ENCODE data around the gene CLPSL2.

The CLPSL2 gene

DNA sequence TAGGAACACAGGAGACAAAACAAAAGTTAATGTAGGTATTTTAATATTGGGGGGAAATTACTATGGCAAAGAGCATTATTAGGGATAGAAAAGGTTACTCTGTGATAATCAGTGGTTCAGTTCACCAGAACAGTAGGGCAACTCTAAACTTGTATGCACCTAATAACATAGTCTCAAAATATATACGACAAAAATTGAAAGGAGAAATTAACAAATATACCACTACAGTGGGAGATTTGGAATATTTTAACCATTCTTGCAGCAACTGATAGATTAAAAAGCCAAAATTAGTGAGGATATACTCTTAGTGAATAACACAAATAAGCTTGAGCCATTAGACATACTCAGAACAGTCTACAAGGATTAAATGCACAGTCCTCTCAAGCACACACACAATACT lies 28.5 kb upstream of the CLPSL2 start:
- no peak for DNase-seq

DNA sequence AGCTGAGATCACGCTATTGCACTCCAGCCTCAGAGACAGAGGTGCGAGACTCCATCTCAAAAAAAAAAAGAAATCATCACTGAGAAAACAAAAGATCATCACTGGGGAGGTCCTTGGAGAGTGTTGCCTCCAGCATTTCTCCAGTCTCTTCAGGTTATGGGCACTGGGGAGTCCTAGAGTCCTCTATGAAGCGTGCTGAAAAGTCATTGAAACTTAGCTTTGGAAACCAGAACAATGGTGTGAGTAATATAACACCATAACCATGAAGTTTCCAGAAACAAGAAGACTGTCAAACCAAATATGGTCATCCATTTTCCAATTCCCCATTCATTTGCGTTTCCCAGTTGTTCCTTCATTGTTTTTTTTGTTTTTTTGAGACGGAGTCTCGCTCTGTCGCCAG lies 25.8 kb upstream of the CLPSL2 start:
- no peak for DNase-seq

DNA sequence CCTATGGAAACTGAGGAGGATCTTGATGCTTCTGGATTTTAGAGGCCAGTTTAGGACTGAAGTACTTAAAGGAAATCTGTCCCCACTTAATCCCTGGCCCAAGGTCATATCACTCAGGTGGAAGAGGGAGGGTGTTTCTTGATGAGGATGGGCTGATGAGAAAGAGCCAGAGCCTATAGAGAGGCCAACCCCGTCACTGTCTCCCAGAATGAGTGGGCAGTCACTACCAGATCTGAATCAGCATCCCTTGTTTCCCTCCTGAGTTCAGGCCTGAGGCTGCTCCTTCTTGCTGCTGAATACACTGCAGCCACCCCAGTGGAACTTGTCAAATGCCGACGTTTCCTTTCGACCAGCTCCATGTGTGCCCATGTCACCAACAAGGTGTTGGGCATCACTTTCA lies 24.8 kb upstream of the CLPSL2 start:
- no peak for DNase-seq

DNA sequence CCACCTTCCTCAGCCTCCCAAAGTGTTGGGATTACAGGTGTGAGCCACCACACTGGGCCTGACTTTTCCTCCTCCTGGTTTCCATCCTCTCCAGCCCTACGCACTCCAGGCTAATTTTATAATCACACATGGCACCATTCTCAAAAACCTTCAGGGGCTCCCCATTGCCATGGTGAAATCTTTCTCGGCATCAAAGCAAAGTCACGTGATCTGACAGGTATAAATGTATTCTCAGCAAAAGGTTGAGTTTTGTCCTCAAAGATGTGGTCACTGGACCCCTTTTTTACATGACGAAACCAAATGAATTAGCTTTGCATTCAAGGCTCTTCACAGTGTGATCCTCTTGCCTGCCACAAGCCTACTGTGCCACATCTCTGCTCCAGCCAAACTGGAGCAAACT lies 24.1 kb upstream of the CLPSL2 start:
- DNase-seq: no peak

DNA sequence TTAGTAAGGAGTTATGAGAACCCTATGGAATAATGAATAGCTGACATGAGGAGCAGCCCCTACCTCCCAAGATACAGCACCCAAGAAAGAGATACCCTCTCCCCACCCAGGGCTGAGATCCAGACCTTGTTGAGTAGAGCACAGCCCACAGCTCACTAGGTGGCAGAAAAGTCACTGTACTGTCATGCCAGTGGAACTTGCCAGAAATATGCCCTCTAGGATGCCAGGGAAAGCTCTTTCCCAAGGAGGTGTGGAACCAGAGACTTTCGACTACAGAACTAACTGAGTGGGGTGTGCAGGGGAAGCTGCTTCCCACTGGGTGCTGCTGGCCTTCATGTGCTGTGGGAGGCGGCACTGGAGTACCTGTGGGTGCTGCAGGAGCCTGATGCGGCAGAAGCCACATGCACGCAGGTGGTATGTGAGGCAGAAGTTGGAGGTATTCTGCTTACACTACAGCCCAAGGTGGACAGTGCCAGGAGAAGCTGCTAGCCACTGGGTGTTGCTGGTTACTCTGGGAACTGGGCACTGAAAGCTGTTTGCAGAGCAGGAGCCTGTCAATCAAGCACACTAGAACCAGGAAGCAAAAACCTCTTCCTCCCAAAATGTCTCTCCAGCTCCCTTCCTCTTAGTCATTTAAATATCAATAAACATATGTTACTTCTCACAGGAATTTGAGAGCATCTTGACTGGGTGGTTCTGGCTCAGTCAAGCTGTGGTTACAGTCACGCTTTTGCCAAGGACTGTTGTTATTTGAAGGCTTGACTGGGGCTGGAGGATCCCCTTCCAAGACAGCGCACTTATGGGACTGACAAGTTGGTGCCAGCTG lies 21.7 kb upstream of the CLPSL2 start:
- no peak for DNase-seq

DNA sequence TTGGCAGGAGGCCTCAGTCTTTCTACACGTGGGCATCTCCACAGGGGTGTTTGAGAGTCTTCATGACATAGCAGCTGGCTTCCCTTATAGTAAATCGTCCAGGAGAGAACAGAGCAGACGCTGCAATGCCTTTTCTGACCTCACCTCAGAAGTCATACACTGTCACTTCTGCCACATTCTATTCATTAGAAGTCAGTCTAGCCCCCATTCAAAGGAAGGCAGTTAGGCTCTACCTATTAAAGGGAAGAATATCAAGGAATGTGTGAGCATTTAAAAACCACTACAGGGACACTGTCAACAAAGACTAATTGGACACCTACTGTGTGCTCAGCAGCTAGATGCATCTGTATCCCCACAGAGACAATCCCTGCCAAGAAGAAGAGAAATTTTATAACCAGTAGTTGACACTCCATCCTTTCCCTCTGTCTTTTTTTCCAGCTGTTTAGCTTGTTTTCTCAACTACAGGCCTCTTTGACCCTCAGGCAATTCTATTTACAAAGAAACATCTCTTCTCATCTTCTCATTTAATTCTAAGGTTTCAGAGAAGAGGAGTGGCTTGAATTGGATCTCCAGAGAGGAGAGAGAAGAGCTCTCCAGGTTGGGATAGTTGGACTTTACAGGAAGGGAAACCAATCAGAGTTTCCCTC lies 21.0 kb upstream of the CLPSL2 start:
- no peak for DNase-seq

DNA sequence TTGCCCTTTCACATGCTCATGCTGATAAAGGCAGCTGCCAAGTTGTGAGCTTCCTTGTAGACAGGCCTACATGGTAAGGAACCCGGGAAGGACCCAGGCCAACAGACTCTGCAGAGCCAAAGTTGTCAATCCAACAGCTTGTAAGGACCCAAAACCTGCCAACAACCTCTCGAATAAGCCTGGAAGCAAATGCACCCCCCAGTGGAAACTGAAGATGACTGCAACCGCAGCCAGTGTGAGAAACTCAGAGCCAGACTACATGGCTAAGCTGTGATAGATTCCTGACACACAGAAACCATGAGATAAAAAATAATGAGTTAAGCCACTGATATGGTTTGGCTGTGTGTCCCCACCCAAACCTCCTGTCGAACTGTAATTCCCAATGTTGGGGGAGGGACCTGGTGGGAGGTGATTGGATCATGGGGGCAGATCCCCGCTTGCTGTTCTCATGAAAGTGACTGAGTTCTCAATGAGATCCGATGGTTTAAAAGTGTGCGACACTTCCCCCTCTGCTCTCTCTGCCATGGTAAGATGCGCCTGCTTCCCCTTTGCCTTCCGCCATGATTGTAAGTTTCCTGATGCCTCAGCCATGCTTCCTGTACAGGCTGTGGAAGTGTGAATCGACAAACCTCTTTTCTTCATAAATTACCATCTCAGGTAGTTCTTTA lies 18.8 kb upstream of the CLPSL2 start:
- peak; percentile 14 for DNase-seq

DNA sequence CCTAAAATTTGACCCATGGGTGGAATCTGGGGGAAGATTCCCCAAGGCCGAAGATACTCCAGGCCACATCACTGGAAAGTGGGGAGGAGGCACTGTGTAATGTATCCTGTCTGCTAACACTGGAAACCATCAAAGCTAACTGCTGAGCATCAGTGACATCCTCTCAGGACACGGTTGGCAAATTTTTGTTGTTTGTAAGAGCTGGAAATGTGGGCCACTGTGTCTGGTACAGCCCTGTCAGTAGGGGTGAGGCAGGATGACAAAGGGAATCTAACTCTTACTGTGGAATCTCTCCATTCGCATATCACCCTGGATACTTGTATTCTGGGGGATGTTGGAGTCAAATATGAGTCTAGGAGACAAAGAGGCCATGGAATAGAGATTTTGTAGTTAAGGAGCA lies 17.0 kb upstream of the CLPSL2 start:
- no peak for DNase-seq

DNA sequence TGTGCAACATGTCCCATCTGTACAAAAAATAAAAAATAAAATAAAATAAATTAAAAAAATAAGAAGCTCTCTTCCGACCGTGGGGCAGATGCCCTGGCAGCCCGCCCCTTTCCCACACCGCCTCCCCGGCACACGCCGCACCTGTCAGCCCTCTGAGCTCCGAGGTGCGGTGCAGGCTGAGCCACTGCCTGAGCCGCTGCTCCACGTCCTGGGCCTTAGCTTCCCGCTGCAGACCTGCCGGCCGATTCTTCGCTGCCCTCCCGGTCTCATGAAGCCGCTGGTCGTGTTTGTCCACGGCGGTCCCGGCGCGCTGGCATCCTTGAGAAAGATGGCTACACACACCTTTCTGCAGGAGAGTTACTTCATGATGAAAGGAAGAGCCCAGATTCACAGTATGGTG lies 10.7 kb upstream of the CLPSL2 start:
- no peak for DNase-seq

DNA sequence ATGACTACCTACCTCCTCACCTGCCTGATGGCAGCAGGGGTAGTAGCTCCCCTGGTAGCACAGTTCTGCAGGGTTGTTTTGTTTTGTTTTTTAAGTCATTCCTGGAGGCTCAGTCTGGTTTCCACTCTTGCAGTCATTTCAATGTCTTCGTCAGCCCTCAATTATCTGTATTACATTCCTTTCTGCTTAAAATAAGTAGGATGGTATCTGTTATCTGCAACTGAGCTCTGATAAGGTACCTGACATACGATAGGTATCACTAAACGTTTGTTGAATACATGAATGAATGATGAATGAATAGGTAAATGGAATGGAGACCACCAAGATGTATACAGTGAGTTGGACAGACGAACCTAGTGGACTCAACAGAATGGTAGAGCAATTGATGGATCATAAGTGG lies 7.2 kb upstream of the CLPSL2 start:
- DNase-seq: no peak

DNA sequence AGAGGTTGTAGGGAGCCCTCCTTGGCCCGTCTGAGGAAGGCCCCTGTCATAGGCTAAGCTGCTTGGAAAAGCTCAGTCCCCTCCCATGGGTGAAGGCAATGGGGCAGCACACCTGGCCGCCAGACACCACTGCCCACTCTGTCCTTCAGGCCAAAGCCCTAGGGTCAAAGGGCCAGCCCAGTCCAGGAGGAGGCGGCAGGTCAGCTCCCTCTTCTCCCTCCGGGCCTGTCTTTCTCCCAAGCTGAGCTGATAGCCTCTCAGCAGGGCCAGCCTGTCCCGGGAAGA lies 5.1 kb upstream of the CLPSL2 start:
- DNase-seq: no peak

DNA sequence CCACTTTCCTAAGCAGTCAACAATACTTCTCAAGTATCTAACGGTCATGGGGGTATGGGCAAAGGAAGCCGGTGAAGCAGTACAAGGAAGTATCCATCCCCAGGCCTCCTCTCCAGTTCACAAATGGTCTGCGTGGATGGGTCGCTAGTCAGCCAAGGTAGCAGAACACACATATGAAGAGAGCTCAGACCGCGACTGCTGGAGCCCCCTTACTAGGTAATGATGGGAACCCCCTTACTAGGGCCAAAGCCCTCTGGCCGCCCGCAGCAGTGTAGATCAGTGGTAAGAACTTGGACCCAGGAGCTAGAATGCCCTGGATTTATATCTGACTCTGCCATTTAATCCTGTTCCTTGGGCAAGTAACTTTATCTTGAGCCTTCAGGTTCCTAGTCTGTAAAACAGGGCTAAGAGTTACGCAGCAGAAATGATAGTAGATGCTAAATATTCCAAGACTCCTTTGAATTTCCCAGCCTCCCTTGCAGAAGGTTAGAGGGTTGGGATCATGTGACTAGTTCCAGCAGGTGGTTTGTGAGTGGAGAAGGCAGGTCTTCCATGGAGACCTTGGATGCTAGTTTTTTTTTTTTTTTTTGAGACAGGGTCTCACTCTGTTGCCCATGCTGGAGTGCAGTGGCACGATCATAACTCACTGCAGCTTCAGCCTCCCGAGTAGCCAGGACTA lies 2.1 kb upstream of the CLPSL2 start:
- DNase-seq: no peak

DNA sequence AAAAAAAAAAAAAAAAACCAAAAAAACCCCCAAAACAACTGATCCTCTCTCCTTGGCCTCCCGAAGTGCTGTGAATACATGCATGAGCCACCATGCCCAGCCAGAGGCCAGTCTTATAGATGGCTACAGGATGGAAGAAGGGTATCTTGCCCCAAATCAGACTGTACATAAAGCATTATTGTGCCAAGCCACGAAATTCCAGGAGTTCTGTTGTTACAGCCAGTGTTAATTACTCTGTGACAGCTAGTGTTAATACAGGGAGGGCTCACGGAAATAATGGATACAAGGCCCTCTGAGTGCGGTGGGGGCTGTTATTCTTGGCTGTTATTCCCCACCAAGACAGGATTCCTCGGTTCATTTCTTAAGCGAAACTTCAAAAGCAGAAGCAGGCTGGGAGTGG lies 1.4 kb upstream of the CLPSL2 start:
- no peak for DNase-seq

DNA sequence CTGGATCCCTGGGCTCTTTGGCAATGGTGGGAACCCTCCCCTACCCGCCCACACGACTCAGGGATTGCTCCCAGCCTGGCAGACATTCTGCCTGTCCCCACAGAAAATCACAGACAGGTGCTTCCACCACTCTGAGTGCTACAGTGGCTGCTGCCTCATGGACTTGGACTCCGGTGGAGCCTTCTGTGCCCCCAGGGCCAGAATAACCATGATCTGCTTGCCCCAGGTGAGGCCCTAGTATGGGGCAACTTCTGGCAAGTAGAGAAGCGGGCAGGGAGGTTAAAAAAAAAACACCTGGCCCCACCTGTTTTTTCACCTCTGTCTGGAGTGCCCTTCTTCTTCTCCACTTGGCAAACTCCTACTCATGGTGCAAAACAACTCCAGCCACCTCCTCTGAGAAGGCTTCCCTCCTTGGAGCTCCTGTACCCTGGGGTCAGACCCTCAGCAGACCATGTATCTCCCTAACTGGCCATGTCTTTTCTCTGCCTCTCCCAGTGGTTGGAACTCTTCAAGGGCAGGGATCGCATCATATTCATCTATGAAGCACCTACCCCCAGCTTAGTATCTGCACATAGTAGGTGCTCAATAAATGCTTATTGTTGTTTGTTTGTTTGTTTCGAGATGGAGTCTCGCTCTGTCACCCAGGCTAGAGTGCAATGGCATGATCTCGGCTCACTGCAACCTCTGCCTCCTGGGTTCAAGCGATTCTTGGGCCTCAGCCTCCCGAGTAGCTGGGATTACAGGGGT lies 1.1 kb downstream of the CLPSL2 start:
- DNase-seq: no peak

DNA sequence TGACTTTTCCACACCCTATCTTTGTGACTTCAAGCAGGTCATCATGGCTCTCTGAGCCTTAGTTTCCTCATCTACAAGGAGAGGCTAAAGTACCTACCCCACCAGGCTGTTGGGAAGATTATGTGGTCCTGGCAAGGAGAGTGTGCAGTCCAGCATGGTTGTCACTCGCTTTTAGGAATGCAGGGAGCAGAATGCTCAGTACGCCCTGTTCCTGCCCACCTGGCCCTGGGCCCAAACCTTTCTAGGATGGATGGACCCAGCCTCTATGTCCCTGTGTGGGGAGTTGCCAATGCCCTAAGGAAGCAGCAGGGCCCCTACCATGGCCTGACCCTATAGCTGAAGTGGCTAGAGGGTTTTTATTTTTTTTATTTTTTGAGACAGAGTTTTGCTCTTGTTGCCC lies 2.0 kb downstream of the CLPSL2 start:
- DNase-seq: no peak

DNA sequence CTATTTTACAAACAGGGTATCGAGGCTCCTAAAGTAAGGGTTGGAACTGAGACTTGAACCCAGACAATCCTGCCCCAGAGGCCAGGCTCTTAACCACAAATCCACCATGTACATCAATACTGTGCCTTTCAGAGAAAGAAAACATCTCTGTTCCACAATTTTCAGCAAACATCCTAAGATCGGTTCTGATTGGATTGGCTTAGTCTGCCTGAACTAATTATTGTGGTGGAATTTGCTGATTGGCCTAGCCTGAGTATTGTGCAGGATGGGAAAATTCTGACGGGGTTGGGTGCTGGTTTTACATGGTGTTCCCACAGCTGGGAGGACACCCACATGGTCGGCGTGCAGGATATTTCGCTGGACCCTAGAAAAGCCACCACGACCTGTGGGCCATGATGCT lies 4.3 kb downstream of the CLPSL2 start, which contains the start of gene CLPSL1:
CLPSL1 (plus strand) TSS at position 301 of the 400 bp plus-strand sequence; CDS start at position 393, 92 bp downstream.
- no peak for DNase-seq

DNA sequence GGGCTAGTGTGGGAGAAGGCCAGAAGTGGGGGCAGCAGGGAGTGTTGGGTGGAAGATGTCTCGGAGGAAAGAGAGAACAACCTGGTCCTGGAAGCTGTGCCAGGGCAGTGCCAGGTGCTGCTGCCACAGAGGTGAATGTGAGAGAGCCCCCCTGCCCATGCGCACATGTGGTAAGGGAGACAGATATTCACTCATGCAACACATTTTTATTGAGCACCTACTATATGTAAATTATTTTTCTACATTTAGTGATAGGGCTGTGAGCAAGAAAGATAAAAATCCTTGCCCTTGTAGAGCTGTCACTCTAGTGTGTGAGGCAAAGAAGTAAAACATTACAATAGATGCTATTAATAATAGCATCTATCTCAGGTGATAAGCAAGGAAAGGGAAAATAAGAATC lies 4.9 kb downstream of the CLPSL2 start:
- no peak for DNase-seq

DNA sequence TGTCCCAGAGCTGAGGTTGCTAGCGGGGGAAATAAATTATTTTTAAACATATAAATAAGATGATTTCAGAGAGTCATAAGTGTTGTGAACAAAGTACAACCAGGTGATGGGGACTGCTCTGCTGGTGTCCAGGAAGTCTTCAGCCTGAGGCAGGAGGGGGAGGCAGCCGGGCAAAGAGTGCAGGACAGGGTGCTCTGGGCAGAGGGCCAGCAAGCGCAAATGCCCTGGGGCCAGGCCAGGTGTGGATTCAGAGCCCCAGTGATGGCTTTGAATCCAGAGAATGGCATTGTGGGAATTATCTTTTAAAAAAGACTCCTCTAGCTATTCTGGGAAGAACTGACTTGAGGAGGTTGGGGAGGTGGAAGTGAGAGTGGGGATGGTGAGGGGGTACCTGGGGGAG lies 6.0 kb downstream of the CLPSL2 start:
- no peak for DNase-seq

DNA sequence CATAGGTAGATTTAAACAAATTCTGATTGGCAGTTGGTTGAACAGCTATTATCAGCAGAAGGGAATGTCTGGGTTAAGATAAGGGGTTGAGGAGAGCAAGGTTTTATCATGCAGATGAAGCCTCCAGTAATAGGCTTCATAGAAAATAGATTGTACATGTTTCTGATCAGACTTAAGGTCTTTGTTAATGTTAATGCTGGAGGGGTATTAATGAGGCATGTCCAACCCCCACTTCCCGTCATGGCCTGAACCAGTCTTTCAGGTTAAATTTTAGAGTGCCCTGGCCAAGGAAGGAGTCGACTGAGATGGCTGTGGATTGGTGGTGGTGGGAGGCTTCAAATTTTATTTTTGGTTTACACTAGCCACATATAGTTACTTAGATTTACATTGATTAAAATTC lies 7.8 kb downstream of the CLPSL2 start:
- no peak for DNase-seq

DNA sequence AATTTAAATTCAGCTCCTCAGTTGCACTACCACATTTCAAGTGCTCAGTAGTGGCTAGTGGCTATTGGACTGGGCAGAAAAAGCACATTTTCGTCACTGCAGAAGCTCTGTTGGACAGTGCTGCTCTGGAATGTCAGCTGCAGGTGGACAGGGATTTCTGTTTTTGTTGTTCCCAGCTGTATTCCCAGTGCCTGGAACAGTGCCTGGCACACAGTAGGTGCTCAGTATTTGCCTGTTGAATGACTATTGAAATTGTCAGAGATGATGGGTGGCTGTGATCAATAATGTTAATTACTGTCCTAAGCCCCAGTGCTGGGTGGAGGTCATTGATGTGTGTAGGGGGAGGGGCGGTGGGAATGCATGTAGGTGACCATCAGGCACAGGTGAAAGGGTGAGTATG lies 9.9 kb downstream of the CLPSL2 start:
- no peak for DNase-seq

DNA sequence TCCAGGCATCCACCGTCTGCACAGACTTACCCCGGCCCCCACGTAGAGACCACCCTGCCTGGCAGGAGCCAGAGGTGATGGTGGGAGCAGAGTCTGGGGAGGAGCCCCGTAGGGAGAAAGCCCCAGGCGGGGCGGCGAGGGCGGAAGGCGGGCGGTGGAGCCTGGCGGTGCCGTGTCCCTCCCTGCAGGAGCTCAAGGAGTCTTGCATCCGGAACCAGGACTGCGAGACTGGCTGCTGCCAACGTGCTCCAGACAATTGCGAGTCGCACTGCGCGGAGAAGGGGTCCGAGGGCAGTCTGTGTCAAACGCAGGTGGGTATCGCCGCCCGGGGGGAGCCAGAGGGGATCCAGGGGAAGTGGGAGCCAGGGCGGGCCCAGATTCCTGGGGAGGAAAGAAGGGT lies 10.4 kb downstream of the CLPSL2 start:
- DNase-seq: no peak

DNA sequence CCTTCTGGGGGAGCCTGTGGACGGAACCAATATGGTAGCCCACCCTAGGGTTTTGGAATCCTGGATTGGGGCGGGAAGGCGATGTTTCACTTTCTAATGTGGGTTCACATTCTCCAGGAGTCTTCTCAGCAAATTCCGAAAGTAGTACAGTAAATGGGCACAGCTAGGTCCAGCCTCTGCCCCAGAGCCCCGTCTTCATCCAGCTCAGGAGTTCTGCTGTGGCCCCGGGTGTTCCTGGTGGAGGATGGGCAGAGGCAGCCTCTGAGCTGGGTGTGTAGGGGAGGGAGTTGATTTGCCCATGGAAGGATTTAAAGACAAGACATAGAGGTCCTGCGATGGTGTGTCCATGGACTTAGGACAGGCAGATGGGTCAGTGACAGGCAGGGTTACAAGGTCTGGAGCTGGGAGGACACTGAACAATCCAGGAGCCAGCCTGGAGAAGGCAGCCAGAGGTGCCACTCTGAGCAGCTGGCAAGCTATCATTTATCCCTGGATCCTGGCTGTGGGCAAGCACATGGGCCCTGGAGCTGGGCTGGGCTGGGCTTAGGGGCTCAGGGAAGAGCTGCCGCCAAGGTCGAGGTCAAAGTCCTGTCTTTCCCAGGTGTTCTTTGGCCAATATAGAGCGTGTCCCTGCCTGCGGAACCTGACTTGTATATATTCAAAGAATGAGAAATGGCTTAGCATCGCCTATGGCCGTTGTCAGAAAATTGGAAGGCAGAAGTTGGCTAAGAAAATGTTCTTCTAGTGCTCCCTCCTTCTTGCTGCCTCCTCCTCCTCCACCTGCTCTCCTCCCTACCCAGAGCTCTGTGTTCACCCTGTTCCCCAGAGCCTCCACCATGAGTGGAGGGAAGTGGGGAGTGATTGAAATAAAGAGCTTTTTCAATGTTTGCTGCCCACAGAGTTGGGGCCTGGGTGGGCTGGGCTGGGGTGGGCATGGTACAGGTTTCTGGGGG lies 11.1 kb downstream of the CLPSL2 start:
- no peak for DNase-seq

Data from fibroblast of skin of right quadriceps (primary cell).